Activated CD4-positive, alpha-beta T cell treated with anti-CD3 and anti-CD28 coated beads, Interleukin-2, amount 10 ng/mL, durations not matched to agents 24 days and 14 days (primary cell): ENCODE data around the gene WIPF1. TPM values are rescaled to one million over a fixed set of nuclear protein-coding genes. Genes with fewer than 3 reads are reported as not detected.

Source experiments
- DNase-seq: peaks from one replicate; pipeline ENCODE4 v3.0.0; 2022
- H3K27ac Mint-ChIP-seq: one replicate; pipeline ENCODE4 v1.8.0; 2022; ENCODE audit warnings: mild to moderate bottlenecking, mixed read lengths
- H3K27me3 Mint-ChIP-seq: one replicate; pipeline ENCODE4 v1.8.0; 2022; ENCODE audit warnings: mixed read lengths
- H3K36me3 Mint-ChIP-seq: one replicate; pipeline ENCODE4 v1.8.0; 2022; ENCODE audit warnings: low read depth, mild to moderate bottlenecking, mixed read lengths
- H3K4me1 Mint-ChIP-seq: one replicate; pipeline ENCODE4 v1.8.0; 2021; ENCODE audit warnings: mixed read lengths
- H3K4me3 Mint-ChIP-seq: one replicate; pipeline ENCODE4 v1.8.0; 2022; ENCODE audit warnings: mild to moderate bottlenecking, moderate library complexity, mixed read lengths
- H3K9me3 Mint-ChIP-seq: one replicate; pipeline ENCODE4 v1.8.0; 2021; ENCODE audit warnings: mixed read lengths
- intact Hi-C: fragments of 100-400 bp; cut with micrococcal nuclease; formaldehyde crosslinking; loops from one replicate; pipeline ENCODE4 v1.15.1; 2023
- total RNA-seq: library from RNA; stranded (reverse); gene quantifications from 2 replicates; pipeline ENCODE4 v1.2.3, GENCODE V29; 2022

The WIPF1 gene
- total RNA-seq, 1 donor from 2014 or later = 280 TPM

- peak; percentile 52 for DNase-seq
- H3K4me1 Mint-ChIP-seq = peaks cover 69% of the 10 kb centered on the region
- H3K4me3 Mint-ChIP-seq = peak overlapping the region; percentile 42
- H3K27me3 Mint-ChIP-seq = no peaks in the 10 kb centered on the region
- H3K9me3 Mint-ChIP-seq = peaks cover 3% of the 10 kb centered on the region
- peaks cover 55% of the 10 kb centered on the region for H3K36me3 Mint-ChIP-seq
- H3K27ac Mint-ChIP-seq = peak overlapping the region; percentile 92
- intact Hi-C loops = no loop called here
Observed at GRCh38 chr2:174588463-174588862, 9.1 kb downstream of the WIPF1 start.

- H3K36me3 Mint-ChIP-seq = peaks cover 61% of the 10 kb centered on the region
- H3K27ac Mint-ChIP-seq = peak overlapping the region; percentile 92
- intact Hi-C loops = no loop called here
- H3K9me3 Mint-ChIP-seq = peaks cover 3% of the 10 kb centered on the region
- no peaks in the 10 kb centered on the region for H3K27me3 Mint-ChIP-seq
- peaks cover 72% of the 10 kb centered on the region for H3K4me1 Mint-ChIP-seq
- peak; percentile 56 for DNase-seq
- no peak overlapping the region for H3K4me3 Mint-ChIP-seq
Observed at GRCh38 chr2:174587579-174587978, 10.0 kb downstream of the WIPF1 start.

GRCh38 chr2:174586418-174587295, 10.9 kb downstream of the WIPF1 start:
- no peak overlapping the region for H3K4me3 Mint-ChIP-seq
- peaks cover 62% of the 10 kb centered on the region for H3K36me3 Mint-ChIP-seq
- intact Hi-C loops = no loop called here

GRCh38 chr2:174585657-174586252, 11.8 kb downstream of the WIPF1 start:
- no peaks in the 10 kb centered on the region for H3K27me3 Mint-ChIP-seq
- DNase-seq = no peak
- H3K36me3 Mint-ChIP-seq = peaks cover 62% of the 10 kb centered on the region
- H3K4me1 Mint-ChIP-seq = peaks cover 70% of the 10 kb centered on the region
- no peak overlapping the region for H3K4me3 Mint-ChIP-seq
- H3K9me3 Mint-ChIP-seq = peaks cover under 1% of the 10 kb centered on the region
- intact Hi-C loops = no loop called here
- H3K27ac Mint-ChIP-seq = peak overlapping the region; percentile 43

More at GRCh38 chr2:174586418-174587295, 10.9 kb downstream of the WIPF1 start:
- Mint-ChIP-seq H3K9me3 (peaks cover 3% of the 10 kb centered on the region), H3K4me1 (peaks cover 74% of the 10 kb centered on the region), H3K27ac (peak overlapping the region; percentile 92), H3K27me3 (no peaks in the 10 kb centered on the region)
- DNase-seq = no peak

- Mint-ChIP-seq H3K4me3 (no peak overlapping the region), H3K27ac (peak overlapping the region; percentile 45), H3K4me1 (peaks cover 71% of the 10 kb centered on the region), H3K9me3 (no peaks in the 10 kb centered on the region), H3K36me3 (peaks cover 63% of the 10 kb centered on the region), H3K27me3 (no peaks in the 10 kb centered on the region)
- no peak for DNase-seq
- intact Hi-C loops = no loop called here
Observed at GRCh38 chr2:174585146-174585545, 12.5 kb downstream of the WIPF1 start.

GRCh38 chr2:174581491-174581890, 16.1 kb downstream of the WIPF1 start:
- Mint-ChIP-seq H3K4me3 (no peak overlapping the region), H3K4me1 (peaks cover 50% of the 10 kb centered on the region), H3K9me3 (no peaks in the 10 kb centered on the region), H3K27me3 (no peaks in the 10 kb centered on the region), H3K27ac (peak overlapping the region; percentile 63), H3K36me3 (peaks cover 66% of the 10 kb centered on the region)
- intact Hi-C loops = no loop called here
- DNase-seq = no peak

- DNase-seq = no peak
- Mint-ChIP-seq H3K4me1 (peaks cover 48% of the 10 kb centered on the region), H3K27me3 (no peaks in the 10 kb centered on the region), H3K36me3 (peaks cover 68% of the 10 kb centered on the region), H3K9me3 (no peaks in the 10 kb centered on the region), H3K27ac (peak overlapping the region; percentile 63), H3K4me3 (no peak overlapping the region)
- intact Hi-C loops = no loop called here
Observed at GRCh38 chr2:174580951-174581350, 16.7 kb downstream of the WIPF1 start.

GRCh38 chr2:174577967-174578589, 19.5 kb downstream of the WIPF1 start:
- intact Hi-C loops = loop anchor here (1.0 to 10.0 kb wide), 7 partner anchors 15 to 427 kb away; partner anchors contain the start of gene CHN1
- no peak overlapping the region for H3K27ac Mint-ChIP-seq
- no peaks in the 10 kb centered on the region for H3K27me3 Mint-ChIP-seq
- peaks cover 76% of the 10 kb centered on the region for H3K36me3 Mint-ChIP-seq
- H3K9me3 Mint-ChIP-seq = no peaks in the 10 kb centered on the region
- H3K4me1 Mint-ChIP-seq = peaks cover 51% of the 10 kb centered on the region
- no peak overlapping the region for H3K4me3 Mint-ChIP-seq
- DNase-seq = peak; percentile 84

GRCh38 chr2:174575124-174575776, 22.4 kb downstream of the WIPF1 start:
- Mint-ChIP-seq H3K9me3 (no peaks in the 10 kb centered on the region), H3K4me3 (no peak overlapping the region), H3K27me3 (no peaks in the 10 kb centered on the region), H3K4me1 (peaks cover 51% of the 10 kb centered on the region), H3K36me3 (peaks cover 80% of the 10 kb centered on the region), H3K27ac (peak overlapping the region; percentile 46)
- intact Hi-C loops = loop anchor here (10.0 kb wide), 1 partner anchor 430 kb away; the partner anchor contains the start of gene CHN1
- no peak for DNase-seq

- no peak overlapping the region for H3K4me3 Mint-ChIP-seq
- peaks cover 83% of the 10 kb centered on the region for H3K36me3 Mint-ChIP-seq
- no peak overlapping the region for H3K27ac Mint-ChIP-seq
- intact Hi-C loops = loop anchor here (10.0 kb wide), 1 partner anchor 430 kb away; the partner anchor contains the start of gene CHN1
- H3K4me1 Mint-ChIP-seq = peaks cover 54% of the 10 kb centered on the region
- H3K9me3 Mint-ChIP-seq = no peaks in the 10 kb centered on the region
- H3K27me3 Mint-ChIP-seq = no peaks in the 10 kb centered on the region
- DNase-seq = no peak
Observed at GRCh38 chr2:174574657-174575056, 22.9 kb downstream of the WIPF1 start.

- Mint-ChIP-seq H3K4me1 (peaks cover 54% of the 10 kb centered on the region), H3K27ac (peak overlapping the region; percentile 87), H3K27me3 (no peaks in the 10 kb centered on the region), H3K36me3 (peaks cover 81% of the 10 kb centered on the region), H3K9me3 (no peaks in the 10 kb centered on the region), H3K4me3 (no peak overlapping the region)
- DNase-seq = no peak
- intact Hi-C loops = loop anchor here (10.0 kb wide), 1 partner anchor 431 kb away; the partner anchor contains the start of gene CHN1
Observed at GRCh38 chr2:174573621-174574081, 24.0 kb downstream of the WIPF1 start.

- peak overlapping the region; percentile 21 for H3K4me3 Mint-ChIP-seq
- DNase-seq = no peak
- no peaks in the 10 kb centered on the region for H3K9me3 Mint-ChIP-seq
- intact Hi-C loops = loop anchor here (1.0 to 10.0 kb wide), 2 partner anchors 36 to 432 kb away; partner anchors contain the start of gene CHN1
- H3K27ac Mint-ChIP-seq = peak overlapping the region; percentile 87
- H3K27me3 Mint-ChIP-seq = no peaks in the 10 kb centered on the region
- H3K4me1 Mint-ChIP-seq = peaks cover 58% of the 10 kb centered on the region
- peaks cover 82% of the 10 kb centered on the region for H3K36me3 Mint-ChIP-seq
Observed at GRCh38 chr2:174572556-174572955, 25.0 kb downstream of the WIPF1 start.

- no peak for DNase-seq
- Mint-ChIP-seq H3K27me3 (no peaks in the 10 kb centered on the region), H3K4me1 (peaks cover 60% of the 10 kb centered on the region), H3K36me3 (peaks cover 86% of the 10 kb centered on the region), H3K27ac (peak overlapping the region; percentile 81), H3K9me3 (no peaks in the 10 kb centered on the region), H3K4me3 (peak overlapping the region; percentile 39)
- intact Hi-C loops = loop anchor here (1.0 to 10.0 kb wide), 2 partner anchors 37 to 433 kb away; partner anchors contain the start of gene CHN1
Observed at GRCh38 chr2:174571669-174572323, 25.8 kb downstream of the WIPF1 start.
